ENCODE results near the gene PI4K2B. TPM values are rescaled to one million over a fixed set of nuclear protein-coding genes. Genes with fewer than 3 reads are reported as not detected.

The PI4K2B gene
- total and polyA plus RNA-seq, 10 of the 15 experiments (the other 5 are each of a cell fraction or from before 2014, with no cell fraction given), result 12.9 to 55.3 (median 40.7) TPM

DNA sequence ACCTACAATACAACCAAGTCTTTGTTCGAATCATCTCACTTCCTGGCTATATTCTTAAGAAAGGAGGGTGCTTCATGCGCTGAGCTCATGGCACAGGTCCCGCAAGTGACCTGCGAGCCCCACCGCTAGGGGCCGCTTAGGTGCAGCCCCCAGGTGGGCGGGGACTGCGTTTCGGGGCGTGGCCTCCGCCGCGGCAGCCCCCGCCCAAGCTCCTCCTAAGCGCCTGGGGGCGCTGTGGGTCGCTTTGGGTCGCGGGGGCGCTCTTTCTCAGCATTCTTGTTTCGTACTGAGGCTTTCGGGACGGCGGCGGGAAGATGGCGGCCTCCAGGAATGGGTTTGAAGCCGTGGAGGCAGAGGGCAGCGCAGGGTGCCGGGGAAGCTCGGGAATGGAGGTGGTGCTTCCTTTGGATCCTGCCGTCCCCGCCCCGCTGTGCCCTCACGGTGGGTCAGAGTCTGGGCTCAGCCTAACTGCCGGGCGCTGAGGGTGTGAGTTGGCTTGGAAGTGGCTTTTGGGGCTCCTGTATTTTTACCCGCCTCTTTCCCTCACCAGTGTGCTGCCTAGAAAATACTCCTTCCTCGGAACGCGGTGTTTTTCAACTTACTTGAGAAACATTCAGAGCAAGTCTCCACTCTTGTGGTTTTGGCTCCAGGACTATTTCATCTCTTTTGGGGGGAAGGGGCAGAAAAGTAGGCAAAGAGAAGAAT lies 78.8 kb downstream of the PI4K2B start, which contains the start of gene ZCCHC4 (continued):
- TF ChIP-seq, protein P1, sequence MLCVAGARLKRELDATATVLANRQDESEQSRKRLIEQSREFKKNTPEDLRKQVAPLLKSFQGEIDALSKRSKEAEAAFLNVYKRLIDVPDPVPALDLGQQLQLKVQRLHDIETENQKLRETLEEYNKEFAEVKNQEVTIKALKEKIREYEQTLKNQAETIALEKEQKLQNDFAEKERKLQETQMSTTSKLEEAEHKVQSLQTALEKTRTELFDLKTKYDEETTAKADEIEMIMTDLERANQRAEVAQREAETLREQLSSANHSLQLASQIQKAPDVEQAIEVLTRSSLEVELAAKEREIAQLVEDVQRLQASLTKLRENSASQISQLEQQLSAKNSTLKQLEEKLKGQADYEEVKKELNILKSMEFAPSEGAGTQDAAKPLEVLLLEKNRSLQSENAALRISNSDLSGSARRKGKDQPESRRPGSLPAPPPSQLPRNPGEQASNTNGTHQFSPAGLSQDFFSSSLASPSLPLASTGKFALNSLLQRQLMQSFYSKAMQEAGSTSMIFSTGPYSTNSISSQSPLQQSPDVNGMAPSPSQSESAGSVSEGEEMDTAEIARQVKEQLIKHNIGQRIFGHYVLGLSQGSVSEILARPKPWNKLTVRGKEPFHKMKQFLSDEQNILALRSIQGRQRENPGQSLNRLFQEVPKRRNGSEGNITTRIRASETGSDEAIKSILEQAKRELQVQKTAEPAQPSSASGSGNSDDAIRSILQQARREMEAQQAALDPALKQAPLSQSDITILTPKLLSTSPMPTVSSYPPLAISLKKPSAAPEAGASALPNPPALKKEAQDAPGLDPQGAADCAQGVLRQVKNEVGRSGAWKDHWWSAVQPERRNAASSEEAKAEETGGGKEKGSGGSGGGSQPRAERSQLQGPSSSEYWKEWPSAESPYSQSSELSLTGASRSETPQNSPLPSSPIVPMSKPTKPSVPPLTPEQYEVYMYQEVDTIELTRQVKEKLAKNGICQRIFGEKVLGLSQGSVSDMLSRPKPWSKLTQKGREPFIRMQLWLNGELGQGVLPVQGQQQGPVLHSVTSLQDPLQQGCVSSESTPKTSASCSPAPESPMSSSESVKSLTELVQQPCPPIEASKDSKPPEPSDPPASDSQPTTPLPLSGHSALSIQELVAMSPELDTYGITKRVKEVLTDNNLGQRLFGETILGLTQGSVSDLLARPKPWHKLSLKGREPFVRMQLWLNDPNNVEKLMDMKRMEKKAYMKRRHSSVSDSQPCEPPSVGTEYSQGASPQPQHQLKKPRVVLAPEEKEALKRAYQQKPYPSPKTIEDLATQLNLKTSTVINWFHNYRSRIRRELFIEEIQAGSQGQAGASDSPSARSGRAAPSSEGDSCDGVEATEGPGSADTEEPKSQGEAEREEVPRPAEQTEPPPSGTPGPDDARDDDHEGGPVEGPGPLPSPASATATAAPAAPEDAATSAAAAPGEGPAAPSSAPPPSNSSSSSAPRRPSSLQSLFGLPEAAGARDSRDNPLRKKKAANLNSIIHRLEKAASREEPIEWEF (IDR thresholded peaks at IDR 0.05; ENCODE audit: insufficient replicate concordance, low read depth, low read length), result no peak
- no peak for TF ChIP-seq NFYA (IDR thresholded peaks at IDR 0.05; ENCODE audit: borderline replicate concordance, low read depth, low read length)
- TF ChIP-seq PML (IDR thresholded peaks at IDR 0.05; ENCODE audit: low read length), result peak; percentile 84; the same call in 1 of the 2 replicates
- TF ChIP-seq SREBF2 (IDR thresholded peaks at IDR 0.05; ENCODE audit: low read length), result no peak
- TF ChIP-seq SMAD5 (IDR thresholded peaks at IDR 0.05; ENCODE audit: low read depth), result no peak
- TF ChIP-seq, protein P2, sequence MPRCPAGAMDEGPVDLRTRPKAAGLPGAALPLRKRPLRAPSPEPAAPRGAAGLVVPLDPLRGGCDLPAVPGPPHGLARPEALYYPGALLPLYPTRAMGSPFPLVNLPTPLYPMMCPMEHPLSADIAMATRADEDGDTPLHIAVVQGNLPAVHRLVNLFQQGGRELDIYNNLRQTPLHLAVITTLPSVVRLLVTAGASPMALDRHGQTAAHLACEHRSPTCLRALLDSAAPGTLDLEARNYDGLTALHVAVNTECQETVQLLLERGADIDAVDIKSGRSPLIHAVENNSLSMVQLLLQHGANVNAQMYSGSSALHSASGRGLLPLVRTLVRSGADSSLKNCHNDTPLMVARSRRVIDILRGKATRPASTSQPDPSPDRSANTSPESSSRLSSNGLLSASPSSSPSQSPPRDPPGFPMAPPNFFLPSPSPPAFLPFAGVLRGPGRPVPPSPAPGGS (IDR thresholded peaks at IDR 0.05; ENCODE audit: borderline replicate concordance, insufficient read depth, low read depth, low read length, poor library complexity, severe bottlenecking), result peak; percentile 48
- peak; percentile 96 for TF ChIP-seq SMARCA5 (IDR thresholded peaks at IDR 0.05)
- no peak for TF ChIP-seq CHD1 (IDR thresholded peaks at IDR 0.05; ENCODE audit: low read depth, low read length)
- peak; percentile 86 for TF ChIP-seq NR2F1 (conservative IDR thresholded peaks at IDR 0.05)
- TF ChIP-seq RCOR1 (conservative IDR thresholded peaks at IDR 0.05; ENCODE audit: low read depth, low read length), result no peak
- TF ChIP-seq RB1 (IDR thresholded peaks at IDR 0.05; ENCODE audit: borderline replicate concordance), result peak; percentile 97; the same call in 1 of the 2 replicates
- TF ChIP-seq TCF12 (IDR thresholded peaks at IDR 0.05; ENCODE audit: low read depth, low read length), result 0 out of 2 replicates have a peak, but pooled peaks have one; percentile 23
- no peak for TF ChIP-seq IRF4 (IDR thresholded peaks at IDR 0.05; ENCODE audit: low read depth, low read length)
- TF ChIP-seq KLF5 (IDR thresholded peaks at IDR 0.05; ENCODE audit: partially characterized antibody), result peak; percentile 79
- TF ChIP-seq, protein P3, sequence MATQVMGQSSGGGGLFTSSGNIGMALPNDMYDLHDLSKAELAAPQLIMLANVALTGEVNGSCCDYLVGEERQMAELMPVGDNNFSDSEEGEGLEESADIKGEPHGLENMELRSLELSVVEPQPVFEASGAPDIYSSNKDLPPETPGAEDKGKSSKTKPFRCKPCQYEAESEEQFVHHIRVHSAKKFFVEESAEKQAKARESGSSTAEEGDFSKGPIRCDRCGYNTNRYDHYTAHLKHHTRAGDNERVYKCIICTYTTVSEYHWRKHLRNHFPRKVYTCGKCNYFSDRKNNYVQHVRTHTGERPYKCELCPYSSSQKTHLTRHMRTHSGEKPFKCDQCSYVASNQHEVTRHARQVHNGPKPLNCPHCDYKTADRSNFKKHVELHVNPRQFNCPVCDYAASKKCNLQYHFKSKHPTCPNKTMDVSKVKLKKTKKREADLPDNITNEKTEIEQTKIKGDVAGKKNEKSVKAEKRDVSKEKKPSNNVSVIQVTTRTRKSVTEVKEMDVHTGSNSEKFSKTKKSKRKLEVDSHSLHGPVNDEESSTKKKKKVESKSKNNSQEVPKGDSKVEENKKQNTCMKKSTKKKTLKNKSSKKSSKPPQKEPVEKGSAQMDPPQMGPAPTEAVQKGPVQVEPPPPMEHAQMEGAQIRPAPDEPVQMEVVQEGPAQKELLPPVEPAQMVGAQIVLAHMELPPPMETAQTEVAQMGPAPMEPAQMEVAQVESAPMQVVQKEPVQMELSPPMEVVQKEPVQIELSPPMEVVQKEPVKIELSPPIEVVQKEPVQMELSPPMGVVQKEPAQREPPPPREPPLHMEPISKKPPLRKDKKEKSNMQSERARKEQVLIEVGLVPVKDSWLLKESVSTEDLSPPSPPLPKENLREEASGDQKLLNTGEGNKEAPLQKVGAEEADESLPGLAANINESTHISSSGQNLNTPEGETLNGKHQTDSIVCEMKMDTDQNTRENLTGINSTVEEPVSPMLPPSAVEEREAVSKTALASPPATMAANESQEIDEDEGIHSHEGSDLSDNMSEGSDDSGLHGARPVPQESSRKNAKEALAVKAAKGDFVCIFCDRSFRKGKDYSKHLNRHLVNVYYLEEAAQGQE (IDR thresholded peaks at IDR 0.05; ENCODE audit: low read depth, low read length), result peak; percentile 53
- peak; percentile 89 for TF ChIP-seq CBX5 (IDR thresholded peaks at IDR 0.05; ENCODE audit: low read depth)
- no peak for TF ChIP-seq JUNB (IDR thresholded peaks at IDR 0.05)
- TF ChIP-seq, protein P4, sequence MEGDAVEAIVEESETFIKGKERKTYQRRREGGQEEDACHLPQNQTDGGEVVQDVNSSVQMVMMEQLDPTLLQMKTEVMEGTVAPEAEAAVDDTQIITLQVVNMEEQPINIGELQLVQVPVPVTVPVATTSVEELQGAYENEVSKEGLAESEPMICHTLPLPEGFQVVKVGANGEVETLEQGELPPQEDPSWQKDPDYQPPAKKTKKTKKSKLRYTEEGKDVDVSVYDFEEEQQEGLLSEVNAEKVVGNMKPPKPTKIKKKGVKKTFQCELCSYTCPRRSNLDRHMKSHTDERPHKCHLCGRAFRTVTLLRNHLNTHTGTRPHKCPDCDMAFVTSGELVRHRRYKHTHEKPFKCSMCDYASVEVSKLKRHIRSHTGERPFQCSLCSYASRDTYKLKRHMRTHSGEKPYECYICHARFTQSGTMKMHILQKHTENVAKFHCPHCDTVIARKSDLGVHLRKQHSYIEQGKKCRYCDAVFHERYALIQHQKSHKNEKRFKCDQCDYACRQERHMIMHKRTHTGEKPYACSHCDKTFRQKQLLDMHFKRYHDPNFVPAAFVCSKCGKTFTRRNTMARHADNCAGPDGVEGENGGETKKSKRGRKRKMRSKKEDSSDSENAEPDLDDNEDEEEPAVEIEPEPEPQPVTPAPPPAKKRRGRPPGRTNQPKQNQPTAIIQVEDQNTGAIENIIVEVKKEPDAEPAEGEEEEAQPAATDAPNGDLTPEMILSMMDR (IDR thresholded peaks at IDR 0.05 in 2 of 3, conservative IDR thresholded peaks at IDR 0.05 in 1 of 3; ENCODE audit: control insufficient read depth in 2 of 3, extremely low read depth in 1 of 3, insufficient read depth in 1 of 3, low read depth in 3 of 3, low read length in 3 of 3), result peak; percentile 99 to 100 (median 100); a peak in 5 of 6 replicates
